Inflammatory macrophage (primary cell): Measurements from ENCODE around the gene DAPP1.
A peak's percentile ranks its signal among the peaks of the same experiment; 100 is the strongest.
"Not testable (repeated sequence)": the region's sequence is repeated elsewhere in the genome, so short reads cannot be mapped to it uniquely, and the experiment has no call there.

Experiments used
- DNase-seq, 2 donors: peaks; one replicate each; pipeline ENCODE4 v3.0.0-alpha.2; 2020 to 2022

Gene DAPP1

GRCh38 chr4:99824070-99824599 is 7.5 kb downstream of the DAPP1 start:
- DNase-seq: no peak

- DNase-seq: no peak
Observed at GRCh38 chr4:99825272-99825671, 8.6 kb downstream of the DAPP1 start.

GRCh38 chr4:99826016-99826415 is 9.4 kb downstream of the DAPP1 start:
- no peak for DNase-seq

GRCh38 chr4:99827454-99827853 is 10.8 kb downstream of the DAPP1 start:
- DNase-seq: peak; percentile 36 to 48

- DNase-seq: no peak
Observed at GRCh38 chr4:99827857-99828256, 11.2 kb downstream of the DAPP1 start.

GRCh38 chr4:99828477-99828876 is 11.8 kb downstream of the DAPP1 start:
- no peak for DNase-seq

GRCh38 chr4:99830051-99830450 is 13.4 kb downstream of the DAPP1 start:
- DNase-seq: not testable (repeated sequence)

GRCh38 chr4:99832321-99832720 is 15.7 kb downstream of the DAPP1 start:
- no peak for DNase-seq

- no peak for DNase-seq
Observed at GRCh38 chr4:99832758-99833157, 16.1 kb downstream of the DAPP1 start.

GRCh38 chr4:99833756-99834155 is 17.1 kb downstream of the DAPP1 start:
- DNase-seq: peak in 1 of 2 donors; percentile 31

GRCh38 chr4:99834569-99834968 is 17.9 kb downstream of the DAPP1 start:
- no peak for DNase-seq

- DNase-seq: no peak
Observed at GRCh38 chr4:99835942-99836341, 19.3 kb downstream of the DAPP1 start.

GRCh38 chr4:99838927-99839326 is 22.3 kb downstream of the DAPP1 start:
- no peak for DNase-seq

- DNase-seq: no peak
Observed at GRCh38 chr4:99841129-99841528, 24.5 kb downstream of the DAPP1 start.

GRCh38 chr4:99843413-99843812 is 26.8 kb downstream of the DAPP1 start:
- DNase-seq: no peak

GRCh38 chr4:99844048-99844447 is 27.4 kb downstream of the DAPP1 start:
- no peak for DNase-seq

GRCh38 chr4:99845179-99845578 is 28.6 kb downstream of the DAPP1 start:
- DNase-seq: no peak

GRCh38 chr4:99845708-99846469 is 29.3 kb downstream of the DAPP1 start:
- DNase-seq: peak in 1 of 2 donors; percentile 35

GRCh38 chr4:99846891-99847290 is 30.3 kb downstream of the DAPP1 start:
- DNase-seq: no peak

GRCh38 chr4:99847362-99847976 is 30.8 kb downstream of the DAPP1 start:
- DNase-seq: peak; percentile 32 to 53

GRCh38 chr4:99848591-99849001 is 32.0 kb downstream of the DAPP1 start:
- DNase-seq: no peak

- no peak for DNase-seq
Observed at GRCh38 chr4:99852199-99852749, 35.6 kb downstream of the DAPP1 start.

- DNase-seq: no peak
Observed at GRCh38 chr4:99853190-99853589, 36.6 kb downstream of the DAPP1 start.

GRCh38 chr4:99853999-99854398 is 37.4 kb downstream of the DAPP1 start:
- no peak for DNase-seq
